WTC11 (cell line): Measurements from ENCODE around the gene TXNDC2.

Experiments used
- ATF3 ChIP-seq: sonication (generic); formaldehyde crosslinking; conservative IDR thresholded peaks from 2 replicates; pipeline ENCODE4 v1.8.1; 2022; ENCODE audit warnings: mild to moderate bottlenecking, missing genetic modification reagents
- ZSCAN18 ChIP-seq: fragments of 250-450 bp; sonication (Bioruptor Pico); IDR thresholded peaks from 2 replicates; pipeline ENCODE4 v2.1.2; 2022; ENCODE audit warnings: mild to moderate bottlenecking, moderate library complexity

GRCh38 chr18:9906481-9906880 is 20.7 kb downstream of the TXNDC2 start:
- TF ChIP-seq ATF3 (no peak), ZSCAN18 (CRISPR knock-in tag) (no peak)
